ENCODE data around the gene HSD11B1L. TPM values are rescaled to one million over a fixed set of nuclear protein-coding genes. Genes with fewer than 3 reads are reported as not detected.

The HSD11B1L gene
- total RNA-seq, 2 experiments from 2014 or later = 2.2 to 4.1 TPM

DNA sequence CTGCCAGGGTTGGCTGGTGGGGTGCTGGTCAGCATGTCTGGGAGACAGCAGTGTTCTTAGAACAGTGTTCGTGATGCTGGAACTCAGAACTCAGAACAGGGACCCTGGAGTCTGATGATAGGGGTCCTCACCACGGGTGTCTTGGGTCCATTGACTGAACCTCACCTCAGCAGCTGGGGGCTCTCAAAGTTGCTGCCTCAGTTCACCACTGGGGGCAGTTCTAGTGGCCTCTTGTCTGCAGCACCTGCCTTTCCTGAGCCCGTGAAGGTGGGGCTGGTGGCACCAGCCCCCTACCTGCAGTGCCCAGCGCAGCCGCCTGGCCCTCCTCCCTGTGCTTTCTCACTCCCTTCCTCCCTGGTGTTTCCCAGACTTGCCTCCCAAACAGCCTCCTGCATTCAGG is 29.5 kb upstream of the HSD11B1L start:
- Mint-ChIP-seq H3K36me3 (peaks cover 37% of the 10 kb centered on the region), H3K4me1 (peaks cover 4% of the 10 kb centered on the region), H3K27me3 (no peaks in the 10 kb centered on the region), H3K27ac (no peak overlapping the region), H3K9me3 (no peaks in the 10 kb centered on the region), H3K4me3 (no peak overlapping the region)
- DNase-seq = no peak
- POLR2A ChIA-PET = no interaction called here
- ATAC-seq (ENCODE audit: low read depth) = no peak

DNA sequence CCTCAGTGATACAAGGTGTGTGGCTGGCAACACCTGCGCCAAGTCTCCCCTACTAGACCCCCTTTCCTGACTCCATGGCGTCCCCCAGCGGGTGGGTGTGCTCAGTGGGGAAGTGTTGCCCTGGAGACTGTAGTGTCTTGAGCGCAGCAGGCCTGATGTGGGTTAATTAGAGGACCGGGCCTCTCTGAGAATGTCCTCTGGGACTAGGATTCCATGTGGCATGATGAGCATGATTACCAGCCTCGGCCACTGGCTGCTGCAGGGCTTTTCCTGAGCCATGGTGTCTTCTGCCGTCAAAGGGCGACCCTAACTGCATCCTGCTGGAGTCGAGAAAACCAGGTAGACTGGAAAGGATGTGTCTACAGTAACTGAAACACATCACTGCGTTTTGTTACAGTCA is 28.6 kb upstream of the HSD11B1L start:
- H3K4me1 Mint-ChIP-seq = peaks cover under 1% of the 10 kb centered on the region
- no peak overlapping the region for H3K27ac Mint-ChIP-seq
- no peak overlapping the region for H3K4me3 Mint-ChIP-seq
- POLR2A ChIA-PET = no interaction called here
- peaks cover 35% of the 10 kb centered on the region for H3K36me3 Mint-ChIP-seq
- H3K9me3 Mint-ChIP-seq = no peaks in the 10 kb centered on the region
- H3K27me3 Mint-ChIP-seq = no peaks in the 10 kb centered on the region
- ATAC-seq (ENCODE audit: low read depth) (no peak), DNase-seq (no peak)

- Mint-ChIP-seq H3K4me1 (no peaks in the 10 kb centered on the region), H3K4me3 (no peak overlapping the region), H3K27me3 (no peaks in the 10 kb centered on the region), H3K9me3 (no peaks in the 10 kb centered on the region), H3K27ac (no peak overlapping the region), H3K36me3 (peaks cover 27% of the 10 kb centered on the region)
- ATAC-seq (ENCODE audit: low read depth) (no peak), DNase-seq (no peak)
- POLR2A ChIA-PET = interaction anchor here (0.9 kb wide), 1 partner anchor 32 kb away, joined by 3 read pairs; the partner anchor contains the start of genes SAFB and SAFB2
Observed at GRCh38 chr19:5654931-5655330, 25.9 kb upstream of the HSD11B1L start.

- no peak overlapping the region for H3K27ac Mint-ChIP-seq
- no peaks in the 10 kb centered on the region for H3K9me3 Mint-ChIP-seq
- no peaks in the 10 kb centered on the region for H3K4me1 Mint-ChIP-seq
- H3K36me3 Mint-ChIP-seq = peaks cover 25% of the 10 kb centered on the region
- ATAC-seq (ENCODE audit: low read depth) (no peak), DNase-seq (no peak)
- no peaks in the 10 kb centered on the region for H3K27me3 Mint-ChIP-seq
- no peak overlapping the region for H3K4me3 Mint-ChIP-seq
- POLR2A ChIA-PET = no interaction called here
Observed at GRCh38 chr19:5655412-5655811, 25.4 kb upstream of the HSD11B1L start.

GRCh38 chr19:5661483-5661882 is 19.3 kb upstream of the HSD11B1L start:
- ATAC-seq (ENCODE audit: low read depth) (no peak), DNase-seq (no peak)
- H3K4me3 Mint-ChIP-seq = no peak overlapping the region
- POLR2A ChIA-PET = interaction anchor here (0.6 kb wide), 1 partner anchor 197 kb away, joined by 3 read pairs; no protein-coding TSS in a partner anchor
- H3K27ac Mint-ChIP-seq = no peak overlapping the region
- no peaks in the 10 kb centered on the region for H3K27me3 Mint-ChIP-seq
- no peaks in the 10 kb centered on the region for H3K9me3 Mint-ChIP-seq
- H3K36me3 Mint-ChIP-seq = peaks cover 18% of the 10 kb centered on the region
- H3K4me1 Mint-ChIP-seq = peaks cover 11% of the 10 kb centered on the region

- POLR2A ChIA-PET = no interaction called here
- H3K9me3 Mint-ChIP-seq = no peaks in the 10 kb centered on the region
- peaks cover 11% of the 10 kb centered on the region for H3K4me1 Mint-ChIP-seq
- peaks cover 16% of the 10 kb centered on the region for H3K36me3 Mint-ChIP-seq
- H3K4me3 Mint-ChIP-seq = no peak overlapping the region
- H3K27me3 Mint-ChIP-seq = no peaks in the 10 kb centered on the region
- DNase-seq (no peak), ATAC-seq (ENCODE audit: low read depth) (no peak)
- H3K27ac Mint-ChIP-seq = no peak overlapping the region
Observed at GRCh38 chr19:5663904-5664303, 16.9 kb upstream of the HSD11B1L start.

GRCh38 chr19:5664515-5664914 is 16.3 kb upstream of the HSD11B1L start:
- no peak for ATAC-seq (ENCODE audit: low read depth)
- Mint-ChIP-seq H3K36me3 (peaks cover 21% of the 10 kb centered on the region), H3K4me3 (no peak overlapping the region), H3K9me3 (no peaks in the 10 kb centered on the region), H3K27me3 (no peaks in the 10 kb centered on the region), H3K4me1 (peaks cover 11% of the 10 kb centered on the region), H3K27ac (peak overlapping the region; percentile 48)
- POLR2A ChIA-PET = no interaction called here
- no peak for DNase-seq

GRCh38 chr19:5665781-5666513 is 14.9 kb upstream of the HSD11B1L start:
- peaks cover 11% of the 10 kb centered on the region for H3K4me1 Mint-ChIP-seq
- peaks cover 21% of the 10 kb centered on the region for H3K36me3 Mint-ChIP-seq
- DNase-seq (no peak), ATAC-seq (ENCODE audit: low read depth) (no peak)
- POLR2A ChIA-PET = no interaction called here
- no peak overlapping the region for H3K4me3 Mint-ChIP-seq
- H3K27ac Mint-ChIP-seq = peak overlapping the region; percentile 61
- H3K9me3 Mint-ChIP-seq = no peaks in the 10 kb centered on the region
- no peaks in the 10 kb centered on the region for H3K27me3 Mint-ChIP-seq

- Mint-ChIP-seq H3K9me3 (no peaks in the 10 kb centered on the region), H3K36me3 (peaks cover 18% of the 10 kb centered on the region), H3K4me1 (peaks cover 11% of the 10 kb centered on the region), H3K27me3 (no peaks in the 10 kb centered on the region), H3K27ac (no peak overlapping the region), H3K4me3 (no peak overlapping the region)
- no peak for ATAC-seq (ENCODE audit: low read depth)
- POLR2A ChIA-PET = no interaction called here
- DNase-seq = no peak
Observed at GRCh38 chr19:5666921-5667610, 13.8 kb upstream of the HSD11B1L start.

DNA sequence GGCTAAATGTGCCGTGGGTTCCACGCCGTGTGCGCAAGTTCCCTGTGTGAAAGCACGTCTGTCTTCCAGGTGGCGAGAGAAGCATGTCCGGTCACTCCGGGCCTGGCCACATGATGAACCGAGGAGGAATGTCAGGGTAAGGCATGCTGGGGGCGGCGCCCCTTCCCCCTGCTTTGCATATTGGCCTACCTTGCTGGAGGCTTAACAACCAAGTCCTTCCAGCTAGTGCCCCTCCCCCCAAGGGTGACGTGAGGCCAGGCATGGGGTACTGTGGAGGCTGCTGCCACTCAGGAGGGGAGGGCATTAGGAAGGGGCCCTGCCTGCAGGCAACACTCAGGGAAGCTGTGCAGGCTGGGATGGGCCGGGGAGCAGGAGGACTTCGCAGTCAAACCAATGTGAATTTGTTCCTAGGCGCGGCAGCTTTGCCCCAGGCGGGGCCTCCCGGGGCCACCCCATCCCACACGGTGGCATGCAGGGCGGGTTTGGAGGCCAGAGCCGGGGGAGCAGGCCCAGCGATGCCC is 13.0 kb upstream of the HSD11B1L start:
- Mint-ChIP-seq H3K27ac (no peak overlapping the region), H3K9me3 (no peaks in the 10 kb centered on the region), H3K4me1 (peaks cover 11% of the 10 kb centered on the region), H3K4me3 (no peak overlapping the region), H3K36me3 (peaks cover 18% of the 10 kb centered on the region), H3K27me3 (no peaks in the 10 kb centered on the region)
- POLR2A ChIA-PET = no interaction called here
- DNase-seq (no peak), ATAC-seq (ENCODE audit: low read depth) (no peak)

- Mint-ChIP-seq H3K9me3 (peaks cover 1% of the 10 kb centered on the region), H3K27me3 (no peaks in the 10 kb centered on the region), H3K4me3 (no peak overlapping the region), H3K36me3 (peaks cover 22% of the 10 kb centered on the region), H3K4me1 (peaks cover 11% of the 10 kb centered on the region), H3K27ac (no peak overlapping the region)
- POLR2A ChIA-PET = no interaction called here
- DNase-seq = no peak
- no peak for ATAC-seq (ENCODE audit: low read depth)
Observed at GRCh38 chr19:5669212-5669611, 11.6 kb upstream of the HSD11B1L start.

GRCh38 chr19:5671600-5671999 is 9.2 kb upstream of the HSD11B1L start:
- H3K27me3 Mint-ChIP-seq = no peaks in the 10 kb centered on the region
- no peak overlapping the region for H3K4me3 Mint-ChIP-seq
- H3K27ac Mint-ChIP-seq = no peak overlapping the region
- POLR2A ChIA-PET = no interaction called here
- H3K9me3 Mint-ChIP-seq = peaks cover 1% of the 10 kb centered on the region
- ATAC-seq (ENCODE audit: low read depth) (no peak), DNase-seq (no peak)
- H3K36me3 Mint-ChIP-seq = peaks cover 17% of the 10 kb centered on the region
- H3K4me1 Mint-ChIP-seq = peaks cover 3% of the 10 kb centered on the region

DNA sequence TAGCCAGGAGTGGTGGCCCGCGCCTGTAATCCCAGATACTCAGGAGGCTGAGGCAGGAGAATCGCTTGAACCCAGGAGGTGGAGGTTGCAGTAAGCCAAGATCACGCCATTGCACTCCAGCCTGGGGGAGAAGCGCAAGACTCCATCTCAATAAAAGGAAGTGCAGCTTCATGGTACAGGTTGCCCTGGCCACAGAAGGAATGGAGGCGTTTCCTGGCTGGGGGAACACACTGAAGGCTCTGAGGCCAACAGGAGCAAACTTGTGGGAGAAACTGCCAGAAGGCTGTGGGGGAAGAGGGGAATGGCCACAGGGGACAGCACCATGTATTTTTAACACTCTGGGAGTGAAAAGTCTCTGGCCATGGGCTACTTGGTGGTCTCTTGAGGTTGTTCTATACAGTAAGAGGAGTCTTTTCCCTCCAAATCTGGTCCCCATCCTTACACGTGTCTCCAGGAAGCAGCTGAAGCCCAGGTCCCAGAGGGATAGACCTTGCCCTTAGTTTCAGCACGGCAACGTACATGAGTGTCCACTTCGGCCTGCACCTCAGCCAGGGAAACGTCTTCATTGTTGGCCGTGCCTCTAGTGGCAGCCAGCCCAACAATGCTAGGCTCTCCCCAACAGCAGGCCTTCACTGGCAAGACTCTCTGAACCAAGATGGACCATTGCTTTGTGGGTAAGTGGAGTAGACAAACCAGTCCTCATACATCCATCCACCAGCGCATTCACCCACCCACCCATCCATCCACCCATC is 7.9 kb upstream of the HSD11B1L start:
- H3K4me3 Mint-ChIP-seq = no peak overlapping the region
- peaks cover 1% of the 10 kb centered on the region for H3K9me3 Mint-ChIP-seq
- no peak overlapping the region for H3K27ac Mint-ChIP-seq
- ATAC-seq (ENCODE audit: low read depth) = no peak
- peaks cover 3% of the 10 kb centered on the region for H3K4me1 Mint-ChIP-seq
- no peak for DNase-seq
- POLR2A ChIA-PET = no interaction called here
- no peaks in the 10 kb centered on the region for H3K27me3 Mint-ChIP-seq
- peaks cover 13% of the 10 kb centered on the region for H3K36me3 Mint-ChIP-seq

Data from activated naive CD8-positive, alpha-beta T cell treated with anti-CD3 and anti-CD28 coated beads, Interleukin-2, amount 10 ng/mL, durations not matched to agents 7 days and 5 days (primary cell).